HG02938 (cell line): ENCODE results near the gene HAUS1.
"Not testable (repeated sequence)": the region's sequence is repeated elsewhere in the genome, so short reads cannot be mapped to it uniquely, and the experiment has no call there.

Source experiments
- ATAC-seq: cut with Tn5 transposase; IDR thresholded peaks from one replicate; pipeline ENCODE4 v1.9.1; 2021; ENCODE audit warnings: mild to moderate bottlenecking, moderate library complexity; ENCODE audit not compliant: unreplicated experiment

The HAUS1 gene

GRCh38 chr18:46088501-46088900 is 15.7 kb upstream of the HAUS1 start:
- ATAC-seq: not testable (repeated sequence)

GRCh38 chr18:46095532-46095931 is 8.7 kb upstream of the HAUS1 start:
- no peak for ATAC-seq

- ATAC-seq: no peak
These were observed 7.4 kb upstream of the HAUS1 start for GRCh38 chr18:46096651-46097300.

GRCh38 chr18:46097431-46097800 is 6.8 kb upstream of the HAUS1 start:
- ATAC-seq: peak; percentile 18

GRCh38 chr18:46097801-46098615 is 6.2 kb upstream of the HAUS1 start, which contains the start of gene ATP5F1A:
Gene ATP5F1A (minus strand): TSS chr18:46098296. CDS start chr18:46098231, 65 bp downstream.
- ATAC-seq: peak; percentile 78

- ATAC-seq: no peak
These were observed 5.6 kb upstream of the HAUS1 start for GRCh38 chr18:46098616-46098933.

- ATAC-seq: no peak
These were observed 4.7 kb upstream of the HAUS1 start for GRCh38 chr18:46099463-46099862.

- ATAC-seq: no peak
These were observed 5.2 kb downstream of the HAUS1 start for GRCh38 chr18:46109386-46109785.

- ATAC-seq: no peak
These were observed 6.2 kb downstream of the HAUS1 start for GRCh38 chr18:46110406-46110805.

GRCh38 chr18:46113751-46114150 is 9.6 kb downstream of the HAUS1 start:
- no peak for ATAC-seq

GRCh38 chr18:46126625-46127024 is 22.4 kb downstream of the HAUS1 start:
- not testable (repeated sequence) for ATAC-seq

GRCh38 chr18:46130061-46130460 is 25.9 kb downstream of the HAUS1 start:
- ATAC-seq: no peak

- ATAC-seq: not testable (repeated sequence)
These were observed 26.4 kb downstream of the HAUS1 start for GRCh38 chr18:46130549-46130948.

- no peak for ATAC-seq
These were observed 29.3 kb downstream of the HAUS1 start for GRCh38 chr18:46133534-46133933.

- ATAC-seq: no peak
These were observed 30.9 kb downstream of the HAUS1 start for GRCh38 chr18:46134920-46135675.

GRCh38 chr18:46140173-46140572 is 36.0 kb downstream of the HAUS1 start:
- ATAC-seq: no peak

- no peak for ATAC-seq
These were observed 37.0 kb downstream of the HAUS1 start for GRCh38 chr18:46141199-46141598.

GRCh38 chr18:46148810-46149209 is 44.6 kb downstream of the HAUS1 start:
- ATAC-seq: no peak

- no peak for ATAC-seq
These were observed 48.2 kb downstream of the HAUS1 start for GRCh38 chr18:46152436-46152807.

- no peak for ATAC-seq
These were observed 48.8 kb downstream of the HAUS1 start for GRCh38 chr18:46152808-46153617.

- ATAC-seq: no peak
These were observed 51.5 kb downstream of the HAUS1 start for GRCh38 chr18:46155641-46156051.
